Kidney (tissue), 14 donors: ENCODE results near the gene PNISR. TPM values are rescaled to one million over a fixed set of nuclear protein-coding genes. Genes with fewer than 3 reads are reported as not detected.

ENCODE experiments used
- DNase-seq, 5 donors: peaks; one replicate each; pipeline ENCODE4 v3.0.0-alpha.2; 2013 to 2020
- FAIRE-seq: peaks from 2 replicates; lab custom pipeline; 2012; peaks lifted over from hg19 to GRCh38; lab: Jason Lieb, UNC
- H3K27ac ChIP-seq, 2 donors: one replicate each; pipeline ENCODE4 v1.7.0; 2013; ENCODE audit warnings: low read depth in 2 of 2, low read length in 2 of 2, inconsistent platforms in 1 of 2
- H3K27me3 ChIP-seq: one replicate; pipeline ENCODE4 v1.7.1; 2013; ENCODE audit warnings: low read length, inconsistent platforms; ENCODE audit not compliant: control insufficient read depth, insufficient read depth
- H3K36me3 ChIP-seq, 3 donors: one replicate each; pipeline versions ENCODE4 v1.7.0 to v1.7.1; 2013; ENCODE audit warnings: low read length in 3 of 3, control low read depth in 1 of 3, inconsistent platforms in 1 of 3; ENCODE audit not compliant: insufficient read depth in 3 of 3, control insufficient read depth in 2 of 3
- H3K4me1 ChIP-seq, 3 donors: one replicate each; pipeline versions ENCODE4 v1.7.0 to v1.7.1; 2013; ENCODE audit warnings: low read length in 3 of 3, inconsistent platforms in 1 of 3, low read depth in 1 of 3; ENCODE audit not compliant: control insufficient read depth in 2 of 3, insufficient read depth in 2 of 3
- H3K4me3 ChIP-seq, 3 donors: one replicate each; pipeline versions ENCODE4 v1.7.0 to v1.8.1; 2013; ENCODE audit warnings: low read length in 3 of 3, control low read depth in 1 of 3, inconsistent platforms in 1 of 3
- H3K9ac ChIP-seq, 3 donors: one replicate each; pipeline versions ENCODE4 v1.7.0 to v1.7.1; 2013; ENCODE audit warnings: low read length in 3 of 3, control low read depth in 1 of 3, inconsistent platforms in 1 of 3
- H3K9me3 ChIP-seq, 3 donors: one replicate each; pipeline versions ENCODE4 v1.7.0 to v1.7.1; 2013; ENCODE audit warnings: low read length in 3 of 3, control low read depth in 1 of 3, inconsistent platforms in 1 of 3; ENCODE audit not compliant: control insufficient read depth in 2 of 3, insufficient read depth in 1 of 3
- CTCF ChIP-seq: IDR thresholded peaks from 3 replicates; pipeline ENCODE4 v1.5.1; 2012; ENCODE audit warnings: mild to moderate bottlenecking, moderate library complexity, borderline replicate concordance; ENCODE audit not compliant: insufficient read depth; ENCODE audit errors: extremely low read depth
- intact Hi-C: fragments of 100-400 bp; cut with DNase I; formaldehyde crosslinking; loops from one replicate; pipeline ENCODE4 v1.11.1; 2022
- polyA plus RNA-seq: library from polyadenylated mRNA; stranded (reverse); fragments of 350-450 nt; fragmentation: Illumina TruSeq; extraction: RNeasy Lipid Tissue Mini Kit (QIAGEN cat#74804); gene quantifications from one replicate; pipeline ENCODE4 v1.2.3, GENCODE V29; 2014; ENCODE audit warnings: low read depth, low replicate concordance; ENCODE audit not compliant: insufficient read depth
- total RNA-seq: library from RNA; stranded (reverse); fragmentation: NEBNext Ultra II Directional; extraction: Animal tissue kit (Norgen Biotek cat#: 25700); gene quantifications from one replicate; pipeline ENCODE4 v1.2.1, GENCODE V29; 2021
- donor health status: control.
- donor health status: control.
- donor health status: control.
- donor health status: control.
- donor health status: control.
- donor health status: DM: yes; HTN: yes; CAD: no.
- donor health status: Normal renal cell carcinoma (clear cell type).

The PNISR gene
- total and polyA plus RNA-seq, 2 donors from 2014 or later = 69.8 to 97.1 TPM

- H3K9ac ChIP-seq = no peak overlapping the region
- FAIRE-seq = no peak
- H3K4me1 ChIP-seq = no peaks in the 10 kb centered on the region
- no peaks in the 10 kb centered on the region for H3K27me3 ChIP-seq
- TF ChIP-seq CTCF = no peak
- no peak for DNase-seq
- no peaks in the 10 kb centered on the region for H3K9me3 ChIP-seq
- H3K4me3 ChIP-seq = no peak overlapping the region
- no peak overlapping the region for H3K27ac ChIP-seq
- intact Hi-C loops = no loop called here
- peaks cover 13 to 60% (median 37%) of the 10 kb centered on the region in 3 donors for H3K36me3 ChIP-seq
Observed at GRCh38 chr6:99407076-99407475, 18.0 kb downstream of the PNISR start.

GRCh38 chr6:99402448-99402847 is 22.7 kb downstream of the PNISR start:
- no peak for TF ChIP-seq CTCF
- Histone ChIP-seq H3K9ac (no peak overlapping the region), H3K27ac (no peak overlapping the region), H3K9me3 (no peaks in the 10 kb centered on the region), H3K36me3 (peaks cover 8 to 49% (median 37%) of the 10 kb centered on the region in 3 donors), H3K4me3 (no peak overlapping the region), H3K4me1 (no peaks in the 10 kb centered on the region), H3K27me3 (no peaks in the 10 kb centered on the region)
- FAIRE-seq (no peak), DNase-seq (no peak)
- intact Hi-C loops = no loop called here

- intact Hi-C loops = no loop called here
Observed at GRCh38 chr6:99397287-99397686, 27.8 kb downstream of the PNISR start.

More at GRCh38 chr6:99397287-99397686, 27.8 kb downstream of the PNISR start:
- H3K4me3 ChIP-seq = no peak overlapping the region
- H3K9me3 ChIP-seq = no peaks in the 10 kb centered on the region
- H3K4me1 ChIP-seq = no peaks in the 10 kb centered on the region
- peaks cover 3 to 17% (median 12%) of the 10 kb centered on the region in 3 donors for H3K36me3 ChIP-seq
- TF ChIP-seq CTCF = no peak
- DNase-seq (no peak), FAIRE-seq (no peak)
- H3K27ac ChIP-seq = no peak overlapping the region
- H3K27me3 ChIP-seq = no peaks in the 10 kb centered on the region
- H3K9ac ChIP-seq = no peak overlapping the region
